ENCODE measurements around the gene ZPBP2. TPM values are rescaled to one million over a fixed set of nuclear protein-coding genes. Genes with fewer than 3 reads are reported as not detected.
A peak's percentile ranks its signal among the peaks of the same experiment; 100 is the strongest.

The ZPBP2 gene
- total RNA-seq, 1 donor from 2014 or later = not detected

DNA sequence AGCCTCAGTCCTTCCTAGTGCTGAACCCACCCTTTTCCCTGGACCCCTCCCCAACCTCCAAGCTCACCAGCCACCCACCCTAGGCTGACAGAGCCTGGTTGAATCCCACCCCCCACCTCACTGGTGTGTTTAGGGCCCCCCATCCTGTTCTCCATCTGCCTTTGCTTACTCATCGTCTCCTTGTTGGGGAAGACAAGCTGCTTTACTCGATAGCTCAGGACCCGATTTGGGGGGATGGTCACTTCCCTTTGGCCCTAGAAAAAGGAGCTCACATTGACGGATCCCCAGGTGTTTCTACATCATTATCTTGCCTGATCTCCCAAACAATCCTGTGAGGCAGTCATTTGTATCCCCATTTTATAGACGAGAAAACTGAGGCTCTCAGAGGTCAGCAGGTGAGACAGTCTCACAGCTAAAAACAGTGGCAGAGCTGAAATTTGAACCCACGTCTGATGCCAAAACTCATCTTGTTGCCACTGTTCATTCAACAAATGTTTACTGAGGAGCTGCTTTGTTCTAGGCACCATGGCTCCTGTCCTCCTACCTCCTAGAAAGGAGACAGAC, 40.9 kb downstream of the ZPBP2 start:
- no peak for DNase-seq (ENCODE audit: low read depth in 2 of 2)

DNA sequence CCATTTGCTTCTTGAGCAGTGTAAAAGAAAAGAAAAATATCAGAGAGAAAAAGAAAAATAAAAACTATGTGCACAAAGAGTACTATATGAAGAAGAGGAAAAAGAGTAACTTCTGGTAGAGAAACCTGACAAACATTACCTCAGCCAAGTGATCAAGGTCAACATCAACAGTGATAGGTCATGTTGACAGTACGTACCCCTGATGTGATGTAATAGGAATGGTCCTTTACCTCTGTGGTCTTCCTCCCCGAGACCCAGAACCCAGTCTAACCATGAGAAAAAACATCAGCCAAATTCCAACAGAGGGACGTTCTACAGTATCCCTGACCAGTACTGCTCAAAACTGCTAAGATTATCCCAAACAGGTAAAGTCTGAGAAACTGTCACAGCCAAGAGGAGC, 46.0 kb downstream of the ZPBP2 start:
- no peak for DNase-seq (ENCODE audit: low read depth in 2 of 2)

DNA sequence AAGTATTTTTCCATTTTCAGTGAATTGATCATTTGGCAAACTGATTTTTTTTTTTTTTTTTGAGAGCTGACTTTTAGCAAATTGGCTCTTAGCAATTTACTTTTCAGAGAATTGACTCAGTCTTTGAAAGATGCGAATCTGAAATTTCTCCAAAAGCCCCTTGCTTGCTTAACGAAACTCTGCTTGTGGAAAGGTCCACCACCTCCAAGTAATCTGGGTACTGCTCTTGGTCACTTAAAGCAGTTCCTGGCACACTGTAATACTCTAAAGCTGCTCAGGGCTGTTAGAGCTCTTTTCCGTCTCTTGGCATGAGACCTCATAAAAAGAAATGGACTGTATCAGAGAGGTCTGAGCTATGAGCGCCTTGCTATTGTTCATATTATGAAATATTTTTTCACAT, 47.6 kb downstream of the ZPBP2 start:
- no peak for DNase-seq (ENCODE audit: low read depth in 2 of 2)

DNA sequence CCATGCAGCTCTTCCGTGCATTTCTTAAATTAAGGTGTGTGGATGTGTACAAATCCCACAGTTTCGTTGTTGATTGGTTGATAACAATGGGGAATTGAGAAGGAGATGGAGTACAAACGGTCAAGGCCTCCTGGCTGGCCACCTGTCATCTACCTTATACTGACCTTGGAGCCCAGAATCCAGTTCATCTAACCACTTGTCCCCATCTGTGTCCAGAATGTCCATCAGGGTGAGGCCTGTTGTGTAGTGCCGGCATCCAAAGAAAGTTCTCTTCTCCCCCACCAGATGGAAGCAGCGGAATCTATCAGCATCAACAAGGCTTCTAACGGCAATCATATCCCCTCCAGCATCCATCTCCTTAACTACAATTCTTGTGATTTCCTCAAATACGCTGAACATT, 48.9 kb downstream of the ZPBP2 start:
- peak in 1 of 2 donors; percentile 11 for DNase-seq (ENCODE audit: low read depth in 2 of 2)

DNA sequence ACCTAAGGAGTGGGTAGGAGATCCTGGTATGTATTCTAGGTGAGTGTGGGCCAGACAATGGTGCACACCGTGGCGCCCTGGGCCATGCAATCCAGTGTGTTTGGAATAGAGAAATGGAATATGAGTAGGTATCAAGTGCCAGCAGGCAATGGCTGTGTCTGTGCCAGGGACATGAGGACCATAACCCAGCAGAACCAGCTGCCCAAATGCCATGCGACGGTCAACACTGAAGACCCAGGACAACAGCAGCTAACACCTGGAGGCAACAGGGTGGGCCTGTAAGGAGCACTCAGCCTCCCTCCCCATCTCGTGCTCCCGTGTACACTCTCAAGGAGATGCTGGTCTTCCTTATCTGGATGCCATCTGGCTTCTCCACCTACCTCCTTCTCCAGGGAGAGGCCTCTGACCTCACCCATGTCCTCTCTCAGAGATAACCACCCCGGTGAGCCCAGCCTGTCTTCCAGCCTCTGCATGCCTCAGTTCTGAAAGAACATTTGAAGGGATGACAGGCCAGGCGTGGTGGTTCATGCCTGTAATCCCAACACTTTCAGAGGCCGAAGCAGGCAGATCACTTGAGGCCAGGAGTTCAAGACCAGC, 51.2 kb downstream of the ZPBP2 start:
- no peak for DNase-seq (ENCODE audit: low read depth in 2 of 2)

DNA sequence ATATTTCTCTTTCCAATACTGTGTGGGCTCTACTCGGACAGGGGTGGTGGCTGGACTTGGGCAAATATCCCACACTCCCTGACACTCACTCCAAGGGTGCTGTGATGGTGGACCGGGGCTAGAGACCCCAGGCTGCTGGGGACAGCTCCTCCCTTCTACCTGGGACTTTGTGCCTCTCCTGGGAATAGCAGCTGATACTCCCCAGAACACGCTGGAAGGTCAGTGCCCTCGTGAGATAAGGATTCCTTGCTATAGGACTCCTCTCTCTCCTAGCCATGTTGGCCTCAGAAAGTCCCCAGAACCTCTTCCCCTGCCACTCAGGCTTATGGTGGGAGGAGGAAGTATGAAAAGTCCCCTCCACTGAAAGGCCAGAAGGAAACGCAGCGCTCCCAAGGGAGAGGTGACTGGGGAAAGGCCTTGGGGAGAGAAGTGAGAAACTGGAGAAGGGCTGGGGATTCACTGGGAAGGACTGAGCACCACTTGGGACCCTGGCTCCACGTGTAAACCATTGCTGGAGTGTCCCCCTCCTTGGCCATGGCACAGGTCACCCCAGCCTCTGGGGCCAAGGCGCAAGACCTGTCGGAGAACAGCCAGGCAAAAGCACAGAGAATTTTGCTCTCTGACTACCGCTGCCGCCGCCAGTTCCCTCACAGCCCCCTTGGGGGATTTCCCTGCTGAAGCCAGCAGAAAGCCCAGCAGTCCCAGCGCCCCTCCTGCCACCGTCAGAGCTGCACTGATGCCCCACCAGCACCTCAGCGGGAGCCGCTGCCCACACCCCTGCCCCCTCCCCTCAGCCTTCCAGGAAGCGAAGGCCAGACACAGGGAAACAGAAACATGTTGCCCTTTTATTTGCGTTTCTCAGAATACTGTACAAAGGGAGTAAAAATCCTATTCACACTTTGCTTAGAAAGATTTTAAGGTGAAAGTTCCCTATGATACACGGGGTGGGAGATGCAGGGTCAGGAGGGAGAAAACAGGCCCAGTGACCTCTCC, 52.5 kb downstream of the ZPBP2 start:
- DNase-seq (ENCODE audit: low read depth in 2 of 2) = no peak

DNA sequence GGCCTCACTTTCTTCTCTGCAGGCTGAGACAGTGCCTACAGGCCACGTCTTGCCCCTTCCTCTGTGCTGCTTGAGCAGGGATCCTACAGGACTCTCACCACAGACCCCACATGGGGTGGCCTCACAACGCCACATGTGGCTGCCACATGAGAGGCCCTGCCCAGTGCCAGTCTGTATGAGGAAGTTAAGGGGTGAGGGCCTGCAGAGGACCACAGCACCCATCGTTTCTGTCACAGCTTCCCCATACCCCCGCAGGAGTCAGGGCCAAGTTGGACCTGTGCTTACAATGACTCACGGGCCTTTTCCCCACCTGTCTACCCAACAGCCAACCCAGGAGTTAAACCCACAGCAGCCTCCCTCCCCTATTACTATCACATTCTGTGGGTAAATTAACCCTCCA, 53.3 kb downstream of the ZPBP2 start:
- no peak for DNase-seq (ENCODE audit: low read depth in 2 of 2)

DNA sequence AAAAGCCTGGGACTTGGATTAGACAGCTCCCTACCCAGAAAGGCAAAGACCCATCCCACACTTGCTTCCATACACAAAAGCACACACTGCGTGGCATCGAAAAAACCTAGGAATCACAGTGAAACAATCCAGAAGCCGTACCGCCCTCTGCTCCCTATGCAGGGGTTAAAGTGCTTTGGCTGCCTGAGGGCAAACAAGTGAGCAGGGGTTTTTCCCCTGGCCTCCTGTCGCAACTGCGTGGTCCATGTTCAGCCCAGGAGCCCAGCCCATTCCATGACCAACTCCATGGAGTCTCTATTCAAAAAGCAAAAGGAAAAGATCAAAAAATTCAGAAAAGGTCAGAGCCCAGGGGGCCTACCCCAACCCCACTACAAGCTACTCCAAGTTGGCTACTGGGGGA, 54.0 kb downstream of the ZPBP2 start:
- no peak for DNase-seq (ENCODE audit: low read depth in 2 of 2)

DNA sequence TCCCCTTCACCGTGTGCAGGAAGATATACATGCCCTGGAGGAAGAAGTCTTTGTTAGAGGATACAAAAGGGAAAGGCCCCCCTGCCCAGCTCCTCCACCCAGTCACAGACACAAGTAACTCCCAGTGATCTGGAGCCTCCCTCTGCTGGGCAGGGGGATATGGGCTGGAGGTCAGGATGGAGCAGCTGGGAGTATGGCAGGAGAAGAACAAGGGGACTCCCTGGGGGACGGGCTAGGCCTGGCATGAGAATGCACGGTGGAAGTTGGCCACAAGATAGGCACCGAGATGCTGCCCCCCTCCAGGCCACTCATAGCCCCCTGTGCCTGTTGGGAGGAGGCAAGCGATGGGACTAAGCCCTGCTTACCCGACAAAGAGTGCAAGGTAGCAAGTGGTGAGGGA, 55.2 kb downstream of the ZPBP2 start:
- DNase-seq (ENCODE audit: low read depth in 2 of 2) = no peak

DNA sequence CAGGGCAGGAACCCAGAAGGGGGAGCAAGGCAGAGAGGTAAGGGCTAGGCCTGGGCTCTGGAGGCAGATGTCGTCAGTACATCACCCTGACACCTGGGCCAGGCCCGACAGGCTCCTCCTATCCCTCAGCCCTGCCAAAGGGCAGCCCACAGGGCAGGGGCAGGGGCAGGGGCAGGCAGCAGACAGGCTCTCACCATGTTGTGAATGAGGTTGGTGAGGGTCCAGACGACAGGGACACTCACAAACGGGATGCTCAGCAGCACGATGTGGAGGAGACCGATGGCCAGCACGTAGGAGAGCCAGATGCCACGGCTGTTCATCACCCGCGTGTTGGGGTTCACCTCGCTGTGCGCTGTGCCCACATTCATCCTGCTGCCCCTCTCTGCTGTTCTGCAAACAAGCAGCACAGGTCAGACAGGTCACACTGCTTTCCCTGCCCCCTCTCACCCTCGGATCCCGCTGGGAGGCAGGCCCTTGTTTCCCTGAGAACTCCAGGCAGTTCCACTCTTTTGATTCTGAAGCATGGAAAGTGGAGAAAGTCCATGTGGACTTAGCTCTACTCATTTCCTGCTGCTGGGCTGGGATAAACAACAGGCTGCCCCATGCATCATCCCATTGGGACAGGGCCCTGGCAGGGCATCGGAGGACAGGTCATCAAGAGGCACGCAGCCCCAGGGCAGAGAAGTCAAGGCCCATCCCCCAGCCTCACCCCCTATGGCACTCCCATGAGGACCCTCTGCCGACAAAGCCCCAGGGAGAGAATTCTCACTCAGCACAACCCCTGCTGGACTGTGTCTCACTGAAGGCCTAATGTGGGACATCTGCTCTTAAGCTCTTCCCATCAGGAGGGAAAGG, 56.1 kb downstream of the ZPBP2 start:
- DNase-seq (ENCODE audit: low read depth in 2 of 2) = peak; percentile 72 to 74

DNA sequence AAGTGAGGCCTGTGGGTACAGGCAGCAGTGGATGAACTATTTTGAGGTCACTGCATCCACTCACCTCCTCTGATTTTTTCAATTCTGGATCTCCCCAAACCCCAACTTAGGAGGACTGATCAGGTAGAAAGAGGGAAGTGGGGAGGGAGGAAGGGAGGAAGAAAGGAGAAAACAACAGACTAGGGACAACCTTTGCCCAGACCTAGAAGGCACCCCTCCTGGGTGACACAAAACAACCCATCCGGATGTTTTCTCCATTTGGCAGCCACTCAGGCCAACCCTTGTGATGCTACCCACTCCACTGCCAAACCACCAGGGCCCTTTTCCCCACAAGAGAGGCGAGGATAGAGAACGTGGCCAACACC, 56.7 kb downstream of the ZPBP2 start:
- DNase-seq (ENCODE audit: low read depth in 2 of 2) = no peak

DNA sequence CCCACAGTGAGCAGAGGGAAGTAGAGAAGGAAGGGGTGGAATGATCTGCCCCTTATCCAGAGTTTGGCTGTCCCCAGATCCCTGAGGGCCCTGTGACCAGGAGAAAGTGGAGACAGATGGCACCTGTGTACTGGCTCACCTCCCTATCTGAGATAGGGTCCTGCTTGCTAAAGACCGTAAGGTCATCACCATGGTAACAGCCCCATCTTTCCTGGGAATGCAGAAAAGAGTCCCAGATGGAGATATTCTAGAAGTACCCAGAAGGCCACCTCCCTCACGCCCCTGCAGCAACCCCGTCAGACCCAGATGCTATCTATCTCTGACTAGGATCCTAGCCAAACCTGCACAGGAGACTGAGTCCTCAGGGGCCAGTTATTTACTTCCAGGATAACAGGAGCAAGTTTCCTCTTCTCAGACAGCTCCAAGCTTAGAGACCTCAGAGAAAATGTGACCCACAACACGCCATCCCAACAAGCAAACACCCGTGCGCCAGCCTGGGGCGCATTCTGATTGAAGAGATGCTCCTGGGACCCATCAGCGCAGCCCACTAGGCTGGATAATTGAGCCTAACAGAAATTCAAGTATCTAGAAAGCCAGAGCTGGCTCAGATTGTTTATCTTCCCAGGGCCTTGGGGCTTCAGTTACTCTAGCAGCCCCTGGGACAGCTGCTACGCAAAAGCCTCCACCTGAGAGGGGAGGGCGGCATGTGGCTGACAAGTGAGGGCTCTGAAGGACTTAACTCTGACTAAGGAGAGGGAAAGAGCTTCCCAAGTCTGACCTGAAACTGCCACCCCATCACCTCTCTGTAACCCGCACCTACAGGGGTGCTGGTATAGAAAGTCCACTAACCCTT, 57.5 kb downstream of the ZPBP2 start:
- DNase-seq (ENCODE audit: low read depth in 2 of 2) = no peak

DNA sequence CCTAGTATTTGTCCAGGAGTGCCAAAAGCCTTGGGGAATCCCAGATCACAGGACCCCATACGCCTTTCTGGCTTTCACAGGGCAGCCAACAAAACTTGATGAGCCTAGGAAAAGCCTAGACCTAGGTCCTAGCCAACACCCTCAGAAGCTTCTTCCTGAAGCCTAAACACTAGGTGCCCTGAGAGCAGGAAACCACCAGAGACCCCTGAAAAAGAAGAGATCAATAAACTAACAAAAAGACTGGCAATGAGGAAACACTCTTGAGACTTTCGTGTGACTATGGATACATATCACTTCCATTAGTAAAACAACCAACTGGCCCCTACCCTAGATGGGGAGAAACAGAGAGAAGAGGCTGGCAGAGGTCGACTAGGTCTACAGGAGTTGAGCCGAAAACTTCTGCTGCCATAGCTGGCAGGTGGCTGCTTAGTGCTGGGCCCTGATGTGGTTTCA, 58.2 kb downstream of the ZPBP2 start:
- no peak for DNase-seq (ENCODE audit: low read depth in 2 of 2)

DNA sequence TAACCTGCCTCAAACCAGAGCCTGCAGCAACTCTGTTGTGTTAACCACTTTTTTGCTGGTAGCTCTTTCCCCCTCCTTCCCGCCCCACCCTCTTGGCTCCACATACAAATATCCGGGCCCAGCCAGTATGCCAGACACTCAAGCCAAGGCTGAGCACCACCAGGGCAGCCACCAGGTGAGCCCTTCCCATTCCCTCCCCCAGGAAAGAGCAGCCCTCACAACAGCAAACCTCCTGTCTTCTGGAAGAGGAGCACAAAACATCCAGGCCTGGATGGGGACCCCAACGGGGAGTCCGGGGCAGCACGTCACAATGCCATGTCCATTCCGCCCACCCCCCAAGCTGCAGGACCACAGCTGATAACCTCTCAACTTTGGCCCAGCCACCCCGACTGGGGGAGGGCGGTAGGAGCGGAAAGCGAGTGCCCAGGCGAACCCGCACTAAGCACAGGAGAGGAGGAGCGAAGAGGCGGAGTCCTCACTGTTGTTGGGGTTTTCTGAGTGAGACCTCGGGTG, 58.6 kb downstream of the ZPBP2 start:
- DNase-seq (ENCODE audit: low read depth in 2 of 2) = peak; percentile 24 to 40

Other genes starting within 250 kb of the ZPBP2 start
- not detected in 2 replicates for gene PPP1R1B, start 241.2 kb upstream of the ZPBP2 start, total RNA-seq
- 29.2 and 52.0 TPM in 2 replicates for gene STARD3, start 231.1 kb upstream of the ZPBP2 start, total RNA-seq
- under 0.01 and 0.60 TPM in 2 replicates for gene TCAP, start 202.9 kb upstream of the ZPBP2 start, total RNA-seq
- 0.65 and 2.8 TPM in 2 replicates for gene PNMT, start 199.7 kb upstream of the ZPBP2 start, total RNA-seq
- gene PGAP3, start 180.1 kb upstream of the ZPBP2 start, total RNA-seq = 3.2 and 3.3 TPM in 2 replicates
- 0.60 and 1.7 TPM in 2 replicates for gene ERBB2, start 168.1 kb upstream of the ZPBP2 start, total RNA-seq
- gene MIEN1, start 137.7 kb upstream of the ZPBP2 start, total RNA-seq = 17.7 and 18.7 TPM in 2 replicates
- gene GRB7, start 130.3 kb upstream of the ZPBP2 start, total RNA-seq = under 0.01 and 0.22 TPM in 2 replicates
- gene IKZF3, start 3.9 kb upstream of the ZPBP2 start, total RNA-seq = not detected in 2 replicates
- 1.6 and 1.7 TPM in 2 replicates for gene GSDMB, start 50.4 kb downstream of the ZPBP2 start, total RNA-seq
- gene ORMDL3, start 59.4 kb downstream of the ZPBP2 start, total RNA-seq = 25.9 and 38.5 TPM in 2 replicates
- gene LRRC3C, start 59.5 kb downstream of the ZPBP2 start, total RNA-seq = not detected in 2 replicates
- not detected in 2 replicates for gene GSDMA, start 94.8 kb downstream of the ZPBP2 start, total RNA-seq
- 66.5 and 84.3 TPM in 2 replicates for gene PSMD3, start 112.6 kb downstream of the ZPBP2 start, total RNA-seq
- gene CSF3, start 147.2 kb downstream of the ZPBP2 start, total RNA-seq = 0.44 TPM in 1 of 2 replicates, not detected in the other
- 29.2 and 30.3 TPM in 2 replicates for gene MED24, start 186.2 kb downstream of the ZPBP2 start, total RNA-seq
- 11.6 and 21.4 TPM in 2 replicates for gene THRA, start 194.8 kb downstream of the ZPBP2 start, total RNA-seq
- gene NR1D1, start 232.4 kb downstream of the ZPBP2 start, total RNA-seq = 0.65 and 1.2 TPM in 2 replicates

Data from lung microvascular endothelial cell (primary cell).